Esophagus squamous epithelium (tissue), 5 donors: Measurements from ENCODE around the gene PBRM1. TPM values are rescaled to one million over a fixed set of nuclear protein-coding genes. Genes with fewer than 3 reads are reported as not detected.

ENCODE experiments used
- DNase-seq: peaks from one replicate; lab custom pipeline; 2025; lab: John Stamatoyannopoulos, UW
- H3K27ac ChIP-seq, 4 donors: fragments of 200-600 bp; sonication (generic); one replicate each; pipeline ENCODE4 v1.5.1; 2016 to 2019; ENCODE audit warnings: mild to moderate bottlenecking in 1 of 4
- H3K27me3 ChIP-seq, 4 donors: fragments of 200-600 bp; sonication (generic); 1 replicate in 3 of 4; 2 replicates in 1 of 4; pipeline versions ENCODE4 v1.5.1 to v1.6.0; 2017 to 2021; ENCODE audit warnings: antibody characterized with exemption in 1 of 4
- H3K36me3 ChIP-seq, 3 donors: fragments of 200-600 bp; sonication (generic); one replicate each; pipeline ENCODE4 v1.5.1; 2016 to 2019
- H3K4me1 ChIP-seq, 3 donors: fragments of 200-600 bp; sonication (generic); one replicate each; pipeline ENCODE4 v1.5.1; 2017 to 2019
- H3K4me3 ChIP-seq, 4 donors: fragments of 200-600 bp; sonication (generic); 1 replicate in 3 of 4; 2 replicates in 1 of 4; pipeline ENCODE4 v1.5.1; 2016 to 2019; ENCODE audit warnings: mild to moderate bottlenecking in 2 of 4, moderate library complexity in 1 of 4
- H3K9me3 ChIP-seq, 3 donors: fragments of 200-600 bp; sonication (generic); one replicate each; pipeline ENCODE4 v1.5.1; 2016 to 2019
- CTCF ChIP-seq, 6 experiments: fragments of 450-650 bp in 4 of 6; fragments of 200-600 bp in 2 of 6; sonication (generic) in 2 of 6; IDR thresholded peaks; one replicate each; pipeline ENCODE4 v1.5.1; 2016 to 2019; ENCODE audit warnings: antibody characterized with exemption in 6 of 6, mild to moderate bottlenecking in 4 of 6, moderate library complexity in 4 of 6
- POLR2A ChIP-seq, 4 donors: fragments of 450-650 bp; IDR thresholded peaks; one replicate each; pipeline ENCODE4 v1.6.1; 2017; ENCODE audit warnings: antibody characterized with exemption in 4 of 4, mild to moderate bottlenecking in 4 of 4, moderate library complexity in 3 of 4
- WGBS, 2 donors: methylation state at CpG; one replicate each; pipeline ENCODE4 v1.1.5; 2018; 5-methylcytosine and 5-hydroxymethylcytosine counted together
- intact Hi-C: fragments of 100-400 bp; cut with DNase I; formaldehyde crosslinking; loops from one replicate; pipeline ENCODE4 v1.15.0; 2022
- total RNA-seq, 4 donors: library from RNA; depleted of rRNA; stranded (reverse); fragments of >200 nt; gene quantifications; one replicate each; pipeline ENCODE4 v1.1.0, GENCODE V29; 2016
- donor health status: DM: yes; HTN: yes; CAD: no.

Gene PBRM1
- total RNA-seq, 4 donors from 2014 or later, result 34.0 to 76.4 (median 63.7) TPM

DNA sequence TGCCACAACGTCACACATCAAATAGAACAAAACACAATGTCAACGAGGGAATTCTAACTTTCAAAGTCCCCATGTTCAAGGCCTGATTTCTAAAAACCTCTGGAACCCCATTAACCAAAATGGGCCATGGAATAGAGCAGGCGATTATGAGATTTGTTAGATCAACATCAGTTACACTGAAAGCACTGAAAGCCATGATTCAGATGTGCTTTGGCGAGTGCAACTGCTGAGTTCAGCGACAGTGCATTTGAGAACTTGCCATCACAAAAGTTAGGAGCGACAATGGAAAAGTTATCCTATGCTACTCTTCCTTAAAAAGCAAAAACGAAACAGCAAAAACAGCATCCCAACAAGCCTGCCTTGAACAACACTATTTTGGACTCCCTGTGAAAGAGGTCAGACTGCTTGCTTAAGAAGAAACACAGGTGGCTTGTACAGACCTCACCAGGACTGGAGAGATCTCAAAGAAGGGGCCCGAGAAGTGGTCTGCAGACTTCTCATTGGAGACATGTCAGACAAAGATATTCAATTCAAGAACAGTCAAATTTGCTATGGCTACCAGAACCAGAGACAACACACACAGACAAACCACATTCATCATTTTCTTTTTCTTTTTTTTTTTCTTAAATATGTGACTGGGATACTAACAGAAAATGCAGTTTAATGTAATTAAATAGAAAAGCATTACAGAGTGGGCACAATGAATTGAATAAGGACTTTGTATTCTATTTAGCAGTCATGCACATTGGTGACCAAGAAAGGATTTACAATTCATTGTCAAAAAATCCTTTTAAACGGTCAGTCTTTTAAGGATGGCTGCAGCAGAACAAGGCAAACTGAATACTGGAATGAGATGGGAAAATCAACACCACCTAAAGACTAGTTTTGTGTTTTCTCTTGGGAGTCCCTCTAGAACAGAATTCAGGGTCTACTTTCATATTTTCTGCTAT lies 128.4 kb downstream of the PBRM1 start:
- no peak for TF ChIP-seq POLR2A (IDR thresholded peaks at IDR 0.05)
- TF ChIP-seq CTCF (IDR thresholded peaks at IDR 0.05), result no peak
- no peak for DNase-seq
- H3K4me3 ChIP-seq, result no peak overlapping the region
- no peak overlapping the region for H3K27ac ChIP-seq
- no peaks in the 10 kb centered on the region for H3K9me3 ChIP-seq
- H3K36me3 ChIP-seq, result peaks cover 0 to 93% (median 22%) of the 10 kb centered on the region in 3 donors
- peaks cover 0 to 27% (median 0%) of the 10 kb centered on the region in 3 donors for H3K4me1 ChIP-seq
- WGBS, 2 donors, result 78 to 81% methylated on average over 9 of the region's 9 CpGs
- intact Hi-C loops, result no loop called here
- no peaks in the 10 kb centered on the region for H3K27me3 ChIP-seq

GRCh38 chr3:52555056-52555455 lies 130.7 kb downstream of the PBRM1 start:
- intact Hi-C loops, result no loop called here
- peaks cover 0 to 93% (median 37%) of the 10 kb centered on the region in 3 donors for H3K36me3 ChIP-seq
- no peak overlapping the region for H3K4me3 ChIP-seq
- peaks cover 0 to 17% (median 0%) of the 10 kb centered on the region in 3 donors for H3K4me1 ChIP-seq
- no peaks in the 10 kb centered on the region for H3K27me3 ChIP-seq
- DNase-seq, result no peak
- H3K9me3 ChIP-seq, result no peaks in the 10 kb centered on the region
- 100% methylated on average over 1 of the region's 1 CpG for WGBS, 2 donors
- TF ChIP-seq CTCF (IDR thresholded peaks at IDR 0.05), result no peak
- TF ChIP-seq POLR2A (IDR thresholded peaks at IDR 0.05), result no peak
- H3K27ac ChIP-seq, result no peak overlapping the region

GRCh38 chr3:52554026-52554755 lies 131.5 kb downstream of the PBRM1 start:
- intact Hi-C loops, result no loop called here
- no peaks in the 10 kb centered on the region for H3K9me3 ChIP-seq
- no peak overlapping the region for H3K27ac ChIP-seq
- 93 to 95% methylated on average over 4 to 5 of the region's 5 CpGs for WGBS, 2 donors
- H3K27me3 ChIP-seq, result no peaks in the 10 kb centered on the region
- peaks cover 0 to 93% (median 38%) of the 10 kb centered on the region in 3 donors for H3K36me3 ChIP-seq
- peaks cover 0 to 17% (median 0%) of the 10 kb centered on the region in 3 donors for H3K4me1 ChIP-seq
- no peak for DNase-seq
- H3K4me3 ChIP-seq, result no peak overlapping the region
- TF ChIP-seq POLR2A (IDR thresholded peaks at IDR 0.05) (no peak), CTCF (IDR thresholded peaks at IDR 0.05) (no peak)

DNA sequence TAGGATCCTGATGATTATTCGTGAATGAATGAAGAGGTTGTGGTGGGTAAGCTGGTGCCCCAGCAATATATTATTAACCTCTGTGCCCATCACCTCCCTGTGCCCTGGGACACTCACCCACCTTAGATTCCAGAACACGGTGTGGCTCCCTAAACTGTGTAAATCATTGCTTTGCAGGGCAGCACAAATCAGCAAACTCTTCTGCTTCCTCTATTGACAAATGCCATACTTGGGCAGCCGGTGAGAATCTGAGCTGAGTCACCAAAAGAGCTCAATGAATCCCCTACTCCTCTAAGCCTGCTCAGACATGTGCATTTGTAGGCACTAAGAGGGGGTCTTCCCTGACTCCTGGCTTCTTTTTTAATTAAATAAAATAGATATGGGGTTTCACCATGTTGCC lies 133.6 kb downstream of the PBRM1 start:
- intact Hi-C loops, result no loop called here
- 43 to 54% methylated on average over 3 of the region's 3 CpGs for WGBS, 2 donors
- Histone ChIP-seq H3K9me3 (no peaks in the 10 kb centered on the region), H3K4me1 (peaks cover 0 to 17% (median 0%) of the 10 kb centered on the region in 3 donors), H3K27ac (no peak overlapping the region), H3K36me3 (peaks cover 0 to 93% (median 34%) of the 10 kb centered on the region in 3 donors), H3K27me3 (no peaks in the 10 kb centered on the region), H3K4me3 (no peak overlapping the region)
- TF ChIP-seq CTCF (IDR thresholded peaks at IDR 0.05), result no peak
- TF ChIP-seq POLR2A (IDR thresholded peaks at IDR 0.05), result no peak
- DNase-seq, result no peak

GRCh38 chr3:52551118-52551517 lies 134.6 kb downstream of the PBRM1 start:
- DNase-seq, result no peak
- no peaks in the 10 kb centered on the region for H3K9me3 ChIP-seq
- intact Hi-C loops, result no loop called here
- H3K36me3 ChIP-seq, result peaks cover 0 to 91% (median 34%) of the 10 kb centered on the region in 3 donors
- no peak overlapping the region for H3K27ac ChIP-seq
- TF ChIP-seq CTCF (IDR thresholded peaks at IDR 0.05) (no peak), POLR2A (IDR thresholded peaks at IDR 0.05) (no peak)
- H3K4me1 ChIP-seq, result peaks cover 0 to 8% (median 0%) of the 10 kb centered on the region in 3 donors
- no peak overlapping the region for H3K4me3 ChIP-seq
- H3K27me3 ChIP-seq, result no peaks in the 10 kb centered on the region
